ENCODE data around the gene RBBP9.
"Not testable (repeated sequence)": the region's sequence is repeated elsewhere in the genome, so short reads cannot be mapped to it uniquely, and the experiment has no call there.

Gene RBBP9

GRCh38 chr20:18523066-18523465 lies 26.0 kb upstream of the RBBP9 start:
- no peak for DNase-seq (ENCODE audit: low read depth)
- TF ChIP-seq CTCF (conservative IDR thresholded peaks at IDR 0.05; ENCODE audit: low read length), result no peak
- no peak overlapping the region for H3K4me3 ChIP-seq (ENCODE audit: low read length)

GRCh38 chr20:18522066-18522465 lies 25.0 kb upstream of the RBBP9 start:
- peak; percentile 15 for DNase-seq (ENCODE audit: low read depth)
- H3K4me3 ChIP-seq (ENCODE audit: low read length), result not testable (repeated sequence)

- H3K4me3 ChIP-seq (ENCODE audit: low read length), result no peak overlapping the region
- no peak for TF ChIP-seq CTCF (conservative IDR thresholded peaks at IDR 0.05; ENCODE audit: low read length)
- no peak for DNase-seq (ENCODE audit: low read depth)
These were observed 18.9 kb upstream of the RBBP9 start for GRCh38 chr20:18515973-18516372.

- TF ChIP-seq CTCF (conservative IDR thresholded peaks at IDR 0.05; ENCODE audit: low read length), result no peak
- H3K4me3 ChIP-seq (ENCODE audit: low read length), result no peak overlapping the region
- no peak for DNase-seq (ENCODE audit: low read depth)
These were observed 17.1 kb upstream of the RBBP9 start for GRCh38 chr20:18514127-18514526.

GRCh38 chr20:18513208-18513607 lies 16.2 kb upstream of the RBBP9 start:
- TF ChIP-seq CTCF (conservative IDR thresholded peaks at IDR 0.05; ENCODE audit: low read length), result no peak

GRCh38 chr20:18511571-18511970 lies 14.5 kb upstream of the RBBP9 start:
- no peak for DNase-seq (ENCODE audit: low read depth)
- no peak overlapping the region for H3K4me3 ChIP-seq (ENCODE audit: low read length)
- TF ChIP-seq CTCF (conservative IDR thresholded peaks at IDR 0.05; ENCODE audit: low read length), result no peak

More at GRCh38 chr20:18513208-18513607, 16.2 kb upstream of the RBBP9 start:
- no peak for DNase-seq (ENCODE audit: low read depth)
- no peak overlapping the region for H3K4me3 ChIP-seq (ENCODE audit: low read length)

GRCh38 chr20:18507218-18508191 lies 10.5 kb upstream of the RBBP9 start, which contains the start of gene SEC23B:
TSS of gene SEC23B (plus strand) at chr20:18507940. CDS start at chr20:18510836, 2,896 bp downstream.
- peak; percentile 96 for DNase-seq (ENCODE audit: low read depth)
- no peak for TF ChIP-seq CTCF (conservative IDR thresholded peaks at IDR 0.05; ENCODE audit: low read length)
- H3K4me3 ChIP-seq (ENCODE audit: low read length), result peak within 1 kb of the TSS; percentile 95
